Skeletal muscle satellite cell (primary cell): ENCODE measurements around the gene DIO1.

Experiments used
- H3K27me3 ChIP-seq: 2 replicates; pipeline ENCODE4 v1.7.0; 2013; ENCODE audit warnings: low read length; ENCODE audit not compliant: control insufficient read depth, insufficient read depth
- H3K36me3 ChIP-seq: 2 replicates; pipeline ENCODE4 v1.7.0; 2013; ENCODE audit warnings: mild to moderate bottlenecking, control low read depth, low read length; ENCODE audit not compliant: insufficient read depth
- H3K4me1 ChIP-seq: 2 replicates; pipeline ENCODE4 v1.7.0; 2013; ENCODE audit warnings: low read length; ENCODE audit not compliant: control insufficient read depth, insufficient read depth
- H3K4me2 ChIP-seq: 2 replicates; pipeline ENCODE4 v1.7.0; 2013; ENCODE audit warnings: mild to moderate bottlenecking, low read length
- H3K4me3 ChIP-seq: 2 replicates; pipeline ENCODE4 v1.7.0; 2013; ENCODE audit warnings: low read length
- H3K9ac ChIP-seq: 2 replicates; pipeline ENCODE4 v1.7.0; 2013; ENCODE audit warnings: mild to moderate bottlenecking, low read depth, low read length, moderate library complexity
- H3K9me3 ChIP-seq: replicated peaks from 2 replicates; pipeline ENCODE4 v1.7.0; 2013; ENCODE audit warnings: mild to moderate bottlenecking, control low read depth, low read length

Gene DIO1

GRCh38 chr1:53896635-53897229 is 2.7 kb downstream of the DIO1 start:
- Histone ChIP-seq H3K4me3 (no peak overlapping the region), H3K9me3 (no peaks in the 10 kb centered on the region), H3K4me2 (peak overlapping the region; percentile 10), H3K36me3 (no peaks in the 10 kb centered on the region), H3K4me1 (peaks cover 10% of the 10 kb centered on the region), H3K27me3 (no peaks in the 10 kb centered on the region), H3K9ac (no peak overlapping the region)

GRCh38 chr1:53899206-53899628 is 5.2 kb downstream of the DIO1 start:
- Histone ChIP-seq H3K4me2 (no peak overlapping the region), H3K27me3 (no peaks in the 10 kb centered on the region), H3K4me1 (peaks cover 10% of the 10 kb centered on the region), H3K9me3 (no peaks in the 10 kb centered on the region), H3K4me3 (no peak overlapping the region), H3K36me3 (no peaks in the 10 kb centered on the region), H3K9ac (no peak overlapping the region)

GRCh38 chr1:53899708-53900107 is 5.7 kb downstream of the DIO1 start:
- no peaks in the 10 kb centered on the region for H3K9me3 ChIP-seq
- H3K9ac ChIP-seq: no peak overlapping the region
- no peak overlapping the region for H3K4me2 ChIP-seq
- H3K4me1 ChIP-seq: peaks cover 10% of the 10 kb centered on the region
- no peak overlapping the region for H3K4me3 ChIP-seq
- H3K36me3 ChIP-seq: no peaks in the 10 kb centered on the region
- H3K27me3 ChIP-seq: no peaks in the 10 kb centered on the region

- H3K9ac ChIP-seq: no peak overlapping the region
Observed at GRCh38 chr1:53902235-53903138, 8.5 kb downstream of the DIO1 start.

GRCh38 chr1:53905509-53905908 is 11.5 kb downstream of the DIO1 start:
- no peaks in the 10 kb centered on the region for H3K4me1 ChIP-seq
- H3K36me3 ChIP-seq: no peaks in the 10 kb centered on the region
- H3K27me3 ChIP-seq: no peaks in the 10 kb centered on the region
- no peak overlapping the region for H3K9ac ChIP-seq
- H3K4me3 ChIP-seq: no peak overlapping the region
- H3K9me3 ChIP-seq: no peaks in the 10 kb centered on the region
- no peak overlapping the region for H3K4me2 ChIP-seq

More at GRCh38 chr1:53902235-53903138, 8.5 kb downstream of the DIO1 start:
- H3K9me3 ChIP-seq: no peaks in the 10 kb centered on the region
- H3K27me3 ChIP-seq: no peaks in the 10 kb centered on the region
- no peak overlapping the region for H3K4me3 ChIP-seq
- no peak overlapping the region for H3K4me2 ChIP-seq
- H3K36me3 ChIP-seq: no peaks in the 10 kb centered on the region
- H3K4me1 ChIP-seq: no peaks in the 10 kb centered on the region

- Histone ChIP-seq H3K36me3 (no peaks in the 10 kb centered on the region), H3K9ac (no peak overlapping the region), H3K4me1 (no peaks in the 10 kb centered on the region), H3K27me3 (no peaks in the 10 kb centered on the region), H3K4me2 (no peak overlapping the region), H3K9me3 (no peaks in the 10 kb centered on the region), H3K4me3 (no peak overlapping the region)
Observed at GRCh38 chr1:53906121-53906520, 12.1 kb downstream of the DIO1 start.

GRCh38 chr1:53909946-53910345 is 16.0 kb downstream of the DIO1 start:
- Histone ChIP-seq H3K9ac (no peak overlapping the region), H3K4me2 (no peak overlapping the region), H3K9me3 (no peaks in the 10 kb centered on the region), H3K36me3 (peaks cover 7% of the 10 kb centered on the region), H3K4me3 (no peak overlapping the region), H3K4me1 (no peaks in the 10 kb centered on the region), H3K27me3 (no peaks in the 10 kb centered on the region)

GRCh38 chr1:53911442-53911841 is 17.5 kb downstream of the DIO1 start:
- Histone ChIP-seq H3K27me3 (no peaks in the 10 kb centered on the region), H3K4me1 (no peaks in the 10 kb centered on the region), H3K9ac (no peak overlapping the region), H3K4me3 (no peak overlapping the region), H3K9me3 (no peaks in the 10 kb centered on the region), H3K4me2 (no peak overlapping the region), H3K36me3 (peaks cover 7% of the 10 kb centered on the region)

- no peaks in the 10 kb centered on the region for H3K27me3 ChIP-seq
Observed at GRCh38 chr1:53913352-53914033, 19.5 kb downstream of the DIO1 start.

GRCh38 chr1:53918343-53918742 is 24.4 kb downstream of the DIO1 start:
- Histone ChIP-seq H3K4me2 (no peak overlapping the region), H3K36me3 (peaks cover 26% of the 10 kb centered on the region), H3K4me3 (no peak overlapping the region), H3K4me1 (no peaks in the 10 kb centered on the region), H3K27me3 (no peaks in the 10 kb centered on the region), H3K9ac (no peak overlapping the region), H3K9me3 (no peaks in the 10 kb centered on the region)

More at GRCh38 chr1:53913352-53914033, 19.5 kb downstream of the DIO1 start:
- H3K36me3 ChIP-seq: peaks cover 10% of the 10 kb centered on the region
- H3K9ac ChIP-seq: no peak overlapping the region
- no peak overlapping the region for H3K4me3 ChIP-seq
- H3K4me2 ChIP-seq: no peak overlapping the region
- H3K9me3 ChIP-seq: no peaks in the 10 kb centered on the region
- no peaks in the 10 kb centered on the region for H3K4me1 ChIP-seq

- Histone ChIP-seq H3K4me1 (no peaks in the 10 kb centered on the region), H3K4me3 (no peak overlapping the region), H3K27me3 (no peaks in the 10 kb centered on the region), H3K4me2 (no peak overlapping the region), H3K9ac (no peak overlapping the region), H3K9me3 (no peaks in the 10 kb centered on the region), H3K36me3 (peaks cover 25% of the 10 kb centered on the region)
Observed at GRCh38 chr1:53919675-53920066, 25.7 kb downstream of the DIO1 start.
